Kidney capillary endothelial cell (primary cell): ENCODE measurements around the gene PICK1.
"Not testable (repeated sequence)": the region's sequence is repeated elsewhere in the genome, so short reads cannot be mapped to it uniquely, and the experiment has no call there.

ENCODE experiments used
- DNase-seq: peaks from one replicate; pipeline ENCODE4 v3.0.0-alpha.2; 2018; ENCODE audit warnings: low spot score

Gene PICK1

DNA sequence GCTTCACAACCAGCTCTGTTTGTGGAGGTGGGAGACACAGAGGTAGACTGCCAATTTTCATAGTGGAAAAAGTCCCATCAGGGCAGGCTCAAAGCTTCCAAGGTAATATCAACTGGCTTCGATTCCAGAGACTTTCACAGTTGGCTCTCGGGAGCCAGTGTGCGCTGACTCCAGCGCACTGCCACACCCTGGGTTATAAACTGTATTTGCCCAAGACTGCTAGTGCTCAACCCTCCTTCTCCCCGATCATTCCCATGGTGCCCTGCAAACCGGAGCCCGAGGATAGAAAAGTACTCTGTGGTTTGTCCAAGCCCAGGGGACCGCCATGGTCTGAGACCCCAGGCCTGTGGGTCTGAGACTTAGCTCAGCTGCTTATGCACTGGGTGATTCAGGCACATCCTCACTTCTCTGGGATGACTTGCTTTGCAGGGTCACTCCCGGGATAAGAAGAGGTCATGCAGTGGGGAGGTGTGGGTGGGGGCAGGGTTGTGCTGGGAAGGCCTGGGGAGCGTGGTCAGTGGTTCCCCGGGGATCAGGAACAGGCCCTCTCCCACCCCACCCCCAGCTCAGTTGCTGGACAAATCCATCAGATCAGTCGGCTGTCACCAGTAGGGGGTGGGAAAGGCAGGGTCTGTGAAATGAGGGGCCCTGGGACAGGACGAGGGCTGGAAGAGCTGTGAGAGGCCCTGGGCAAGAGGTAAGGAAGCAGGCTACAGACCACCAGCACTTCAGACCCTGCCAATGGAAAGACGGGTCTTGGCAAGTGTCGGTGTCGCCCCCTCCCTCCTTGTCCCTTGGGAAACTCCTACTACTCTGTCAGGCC is 26.7 kb upstream of the PICK1 start:
- no peak for DNase-seq

- no peak for DNase-seq
Observed at GRCh38 chr22:38031491-38031890, 25.7 kb upstream of the PICK1 start.

DNA sequence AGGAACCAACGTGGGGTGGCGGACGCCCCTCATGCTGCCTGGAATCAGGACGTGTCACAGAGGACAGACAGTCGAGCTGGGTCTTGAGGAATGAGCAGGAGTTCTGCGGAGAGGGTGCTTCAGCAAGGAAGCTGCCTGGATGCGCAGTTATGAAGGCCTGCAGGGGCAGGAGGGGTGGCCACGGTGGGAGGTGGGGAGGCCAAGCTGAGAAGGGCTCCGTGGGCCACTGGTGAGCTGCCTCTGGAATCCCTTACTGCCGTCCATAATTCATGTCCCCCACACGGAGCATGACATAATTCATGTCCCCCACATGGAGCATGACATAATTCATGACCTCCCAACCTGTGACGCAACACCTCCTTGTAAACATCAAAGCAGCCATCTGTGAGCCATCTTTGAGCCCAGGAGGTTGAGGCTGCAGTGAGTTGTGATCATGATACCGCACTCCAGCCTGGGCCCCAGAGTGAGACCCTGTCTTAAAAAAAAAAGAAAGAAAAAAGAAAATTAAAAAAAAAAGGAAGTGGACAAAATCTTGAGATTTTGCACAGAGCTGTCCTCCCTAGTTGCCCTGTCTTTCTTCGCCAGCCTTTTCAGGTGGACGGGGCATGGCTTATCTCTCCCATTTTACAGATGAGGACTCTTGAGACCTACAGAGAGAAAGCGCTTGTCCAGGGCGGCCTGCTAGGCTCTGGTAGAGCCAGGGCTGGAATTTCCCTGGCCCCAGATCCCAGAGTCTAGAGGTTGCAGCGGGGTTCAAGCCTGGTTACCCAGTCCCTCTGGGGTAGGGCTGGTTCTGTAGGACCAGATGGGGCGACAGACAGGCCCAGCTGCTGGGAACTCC is 24.3 kb upstream of the PICK1 start:
- DNase-seq, result no peak

GRCh38 chr22:38033522-38034277 is 23.5 kb upstream of the PICK1 start:
- no peak for DNase-seq

DNA sequence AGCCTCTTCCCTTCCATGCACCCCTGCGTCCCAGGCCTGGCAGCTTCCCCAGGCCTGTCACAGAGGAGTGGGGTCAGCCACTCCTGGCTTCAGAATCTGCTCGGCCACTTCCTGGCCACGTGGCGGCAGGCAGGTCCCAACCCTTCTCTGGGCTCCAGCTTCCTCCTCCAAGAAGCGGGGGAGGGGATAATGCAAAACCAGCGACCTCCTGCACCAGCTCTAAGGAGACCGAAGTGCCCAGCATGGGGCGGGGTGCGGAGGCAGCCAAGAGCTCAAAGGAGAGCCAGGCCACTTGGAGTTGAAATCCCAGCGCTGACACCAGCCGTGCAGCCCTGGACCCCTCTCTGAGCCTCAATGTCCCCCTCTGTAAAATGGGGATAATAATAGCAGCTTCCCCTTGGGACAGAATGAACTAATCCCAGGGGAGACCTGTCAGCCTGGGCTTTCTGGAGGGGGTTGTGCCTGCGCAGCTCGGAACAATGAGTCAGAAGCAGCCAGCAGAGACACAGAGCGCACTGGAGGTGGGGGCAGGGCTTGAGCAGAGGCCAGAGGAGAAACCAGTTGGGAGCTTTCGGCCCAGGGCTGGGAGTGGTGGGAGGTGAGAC is 22.8 kb upstream of the PICK1 start:
- peak; percentile 83 for DNase-seq

GRCh38 chr22:38034884-38035529 is 22.2 kb upstream of the PICK1 start:
- no peak for DNase-seq

- DNase-seq, result no peak
Observed at GRCh38 chr22:38035530-38035885, 21.7 kb upstream of the PICK1 start.

DNA sequence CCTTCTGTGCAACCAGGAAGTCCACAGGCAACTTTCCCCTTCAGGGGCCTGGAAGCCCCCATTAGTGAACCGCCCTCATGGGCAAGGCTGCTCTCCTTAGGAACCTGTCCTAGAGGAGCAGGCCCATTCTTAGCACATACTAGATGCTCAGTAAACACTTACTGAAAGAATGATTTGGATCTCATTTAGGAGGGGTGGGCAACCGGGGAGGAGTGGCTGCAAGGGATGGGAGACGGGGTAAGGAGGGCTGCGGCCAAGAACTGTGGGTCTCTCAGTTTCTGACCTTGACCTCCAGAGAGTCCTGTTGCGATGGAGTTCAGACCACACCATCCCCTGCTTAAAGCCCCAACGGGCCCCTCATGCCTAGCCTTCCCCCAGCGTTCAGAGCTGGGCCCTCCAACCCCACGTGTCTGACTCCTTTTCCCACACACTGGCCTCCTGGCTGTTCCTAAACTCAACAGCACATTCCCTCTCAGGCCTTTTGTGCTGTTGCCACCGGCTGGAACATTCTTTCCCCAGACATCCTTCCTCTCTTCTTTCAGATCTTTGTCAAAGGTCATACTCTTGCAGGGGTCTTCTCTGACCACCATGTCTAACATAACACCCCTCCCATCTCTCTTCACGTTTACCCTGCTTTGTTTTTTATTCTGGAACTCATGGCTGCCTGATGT is 20.7 kb upstream of the PICK1 start:
- DNase-seq, result no peak

GRCh38 chr22:38037367-38038150 is 19.6 kb upstream of the PICK1 start:
- DNase-seq, result not testable (repeated sequence)

GRCh38 chr22:38038426-38038825 is 18.8 kb upstream of the PICK1 start:
- no peak for DNase-seq

DNA sequence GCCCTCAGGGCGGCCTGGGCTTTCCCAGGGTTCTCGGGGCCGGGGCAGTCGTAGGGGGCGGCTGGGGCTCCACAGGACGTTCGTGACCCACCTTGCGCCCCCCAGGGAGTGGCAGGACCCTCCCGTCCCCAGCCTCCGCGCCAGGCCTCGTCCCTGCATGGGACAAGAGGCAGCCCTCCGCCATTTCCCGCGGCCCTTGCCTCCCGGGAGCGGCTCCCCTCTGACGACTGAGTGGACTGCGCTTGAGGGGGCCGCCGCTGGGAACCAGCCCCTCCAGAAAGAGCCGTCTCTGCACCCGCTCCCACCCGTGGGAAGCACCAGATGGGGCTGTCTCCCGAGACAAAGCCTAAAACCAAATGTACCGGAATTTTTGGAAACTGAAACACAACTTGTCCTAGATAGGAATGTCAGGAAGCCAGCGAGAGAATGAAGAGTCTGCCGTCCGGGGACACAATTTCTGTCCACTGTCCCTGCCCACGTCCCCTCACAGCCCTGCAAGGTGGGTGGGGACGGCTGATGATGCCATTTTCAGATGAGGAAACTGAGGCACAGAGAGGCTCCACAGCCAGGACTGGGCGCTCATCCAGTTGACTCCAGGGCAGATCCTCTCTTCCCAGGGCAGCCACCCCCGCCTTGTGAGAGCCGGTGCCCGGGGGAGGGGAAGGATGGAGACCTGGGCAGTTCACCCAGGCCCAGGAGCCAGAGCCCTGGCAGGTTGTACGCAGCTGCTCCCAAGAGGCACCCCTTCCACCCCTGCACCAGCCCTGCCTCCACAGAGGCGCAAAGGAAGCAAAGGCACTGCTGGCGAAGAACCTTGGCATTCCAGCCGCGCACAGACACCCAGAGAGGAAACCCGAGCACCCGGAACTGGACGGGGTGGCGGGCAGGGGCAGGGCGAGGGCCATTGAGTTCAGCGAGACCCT is 18.1 kb upstream of the PICK1 start:
- DNase-seq, result no peak

- peak; percentile 58 for DNase-seq
Observed at GRCh38 chr22:38040953-38041759, 16.0 kb upstream of the PICK1 start.

DNA sequence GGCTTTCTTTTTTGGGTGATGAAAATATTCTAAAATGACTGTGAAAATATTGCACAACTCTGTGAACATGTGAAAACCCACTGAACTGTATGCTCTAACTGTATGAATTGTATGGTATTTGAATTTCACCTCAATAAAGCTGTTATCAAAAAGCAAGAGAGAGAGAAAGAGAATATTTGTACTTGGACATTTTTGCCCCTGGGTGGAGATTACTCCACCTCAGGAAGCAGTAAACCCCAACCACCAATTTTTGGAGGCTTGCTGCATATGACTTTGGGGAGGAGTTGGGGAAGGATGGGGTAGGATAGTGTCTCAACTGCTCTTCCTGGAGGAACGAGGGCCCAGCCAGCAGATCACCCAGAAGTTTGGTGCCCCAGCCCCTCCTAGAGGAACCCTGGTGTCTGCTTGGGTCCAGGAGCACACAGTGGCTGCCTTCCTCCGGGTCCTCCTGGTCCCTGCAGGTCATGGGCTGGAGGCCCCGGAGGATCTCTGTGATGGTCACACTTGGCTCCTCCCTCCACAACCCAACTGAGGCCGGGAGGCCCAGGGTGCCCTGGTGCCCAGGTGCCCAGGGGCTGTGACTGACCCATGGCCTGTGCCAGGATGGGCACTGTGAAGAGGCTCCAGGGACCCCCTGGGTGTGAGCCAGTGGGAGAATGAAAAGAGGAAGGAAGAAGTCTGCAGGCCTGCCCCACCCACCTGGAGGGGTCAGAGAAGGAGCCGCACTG is 15.3 kb upstream of the PICK1 start:
- DNase-seq, result no peak

GRCh38 chr22:38042488-38042790 is 14.8 kb upstream of the PICK1 start:
- DNase-seq, result no peak

DNA sequence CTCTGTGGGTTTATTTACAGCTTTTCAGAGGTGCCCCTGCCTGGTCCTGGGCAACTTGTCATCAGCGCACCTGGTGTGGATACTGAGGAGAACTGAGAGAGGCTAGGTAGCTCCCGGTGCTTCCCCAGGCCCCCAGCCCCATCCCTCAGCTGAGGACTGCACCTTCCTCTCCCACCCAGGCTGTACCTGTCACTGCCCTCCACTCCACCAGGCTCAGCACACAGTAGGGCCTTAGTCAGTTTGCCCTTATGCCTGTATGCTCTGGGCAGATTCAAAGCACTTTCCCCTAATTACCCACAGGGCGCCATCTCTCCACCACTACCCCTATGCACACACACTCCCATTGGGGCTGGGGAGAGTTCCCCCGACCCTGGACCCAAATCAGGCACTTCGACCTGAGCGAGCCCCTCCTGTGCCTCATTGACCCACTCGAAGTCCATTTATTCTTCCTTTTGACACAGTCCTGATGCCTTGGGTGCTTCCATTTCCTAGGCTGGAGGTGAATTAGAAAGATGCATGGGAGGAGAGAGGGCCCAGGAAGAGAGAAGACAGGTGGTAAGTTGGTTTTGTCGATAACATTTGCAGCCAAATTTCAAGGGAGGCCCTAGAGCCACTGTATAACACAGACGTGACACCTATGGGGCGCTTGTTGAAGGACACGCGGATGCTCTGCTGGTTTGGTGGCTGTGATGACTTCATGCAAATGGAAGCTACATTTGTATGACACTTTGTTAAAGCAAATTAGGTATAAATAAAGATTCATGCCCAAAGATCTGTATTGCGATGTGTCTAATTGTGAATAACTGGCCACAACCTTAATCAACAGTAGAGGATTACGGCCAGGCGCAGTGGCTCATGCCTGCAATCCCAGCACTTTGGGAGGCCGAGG is 13.8 kb upstream of the PICK1 start:
- DNase-seq, result no peak

- DNase-seq, result no peak
Observed at GRCh38 chr22:38046070-38046748, 11.0 kb upstream of the PICK1 start.
